HG02938 (cell line): Measurements from ENCODE around the gene CTNNBL1.

ENCODE experiments used
- ATAC-seq: cut with Tn5 transposase; IDR thresholded peaks from one replicate; pipeline ENCODE4 v1.9.1; 2021; ENCODE audit warnings: mild to moderate bottlenecking, moderate library complexity; ENCODE audit not compliant: unreplicated experiment

CTNNBL1 gene

GRCh38 chr20:37875460-37876175 is 181.8 kb downstream of the CTNNBL1 start:
- ATAC-seq: no peak

GRCh38 chr20:37876863-37877262 is 183.0 kb downstream of the CTNNBL1 start:
- ATAC-seq: no peak

GRCh38 chr20:37877832-37878772 is 184.3 kb downstream of the CTNNBL1 start:
- no peak for ATAC-seq

- no peak for ATAC-seq
These were observed 185.2 kb downstream of the CTNNBL1 start for GRCh38 chr20:37878835-37879599.

- ATAC-seq: no peak
These were observed 186.0 kb downstream of the CTNNBL1 start for GRCh38 chr20:37879843-37880242.

- no peak for ATAC-seq
These were observed 187.1 kb downstream of the CTNNBL1 start for GRCh38 chr20:37880726-37881591.

GRCh38 chr20:37881601-37882343 is 187.9 kb downstream of the CTNNBL1 start:
- no peak for ATAC-seq

- no peak for ATAC-seq
These were observed 189.3 kb downstream of the CTNNBL1 start for GRCh38 chr20:37882961-37883712.

GRCh38 chr20:37885042-37885441 is 191.2 kb downstream of the CTNNBL1 start:
- ATAC-seq: no peak

- ATAC-seq: no peak
These were observed 192.0 kb downstream of the CTNNBL1 start for GRCh38 chr20:37885593-37886503.

GRCh38 chr20:37886851-37887297 is 193.0 kb downstream of the CTNNBL1 start:
- no peak for ATAC-seq

GRCh38 chr20:37888641-37889040 is 194.8 kb downstream of the CTNNBL1 start:
- no peak for ATAC-seq

GRCh38 chr20:37890108-37890507 is 196.3 kb downstream of the CTNNBL1 start:
- no peak for ATAC-seq

- ATAC-seq: no peak
These were observed 196.8 kb downstream of the CTNNBL1 start for GRCh38 chr20:37890643-37891042.

GRCh38 chr20:37892001-37892400 is 198.2 kb downstream of the CTNNBL1 start:
- ATAC-seq: no peak

- ATAC-seq: no peak
These were observed 199.9 kb downstream of the CTNNBL1 start for GRCh38 chr20:37893566-37894241.

GRCh38 chr20:37894454-37894853 is 200.6 kb downstream of the CTNNBL1 start:
- no peak for ATAC-seq
